Prostate gland (tissue), 2 donors: ENCODE data around the gene PDS5A. TPM values are rescaled to one million over a fixed set of nuclear protein-coding genes. Genes with fewer than 3 reads are reported as not detected.
"Not testable (repeated sequence)": the region's sequence is repeated elsewhere in the genome, so short reads cannot be mapped to it uniquely, and the experiment has no call there.

Experiments
- DNase-seq: peaks from one replicate; pipeline ENCODE4 v3.0.0-alpha.2; 2019; ENCODE audit warnings: low spot score
- H3K27ac ChIP-seq, 2 donors: fragments of 200-600 bp; sonication (generic); 2 replicates each; pipeline ENCODE4 v1.5.1; 2017 to 2019
- H3K27me3 ChIP-seq: fragments of 200-600 bp; sonication (generic); replicated peaks from 2 replicates; pipeline ENCODE4 v1.5.1; 2019; ENCODE audit not compliant: insufficient read depth
- H3K36me3 ChIP-seq, 2 donors: fragments of 200-600 bp; sonication (generic); 1 replicate in 1 of 2; 2 replicates in 1 of 2; pipeline versions ENCODE4 v1.5.1 to v1.8.1; 2017 to 2019
- H3K4me1 ChIP-seq: fragments of 200-600 bp; sonication (generic); replicated peaks from 2 replicates; pipeline ENCODE4 v1.5.1; 2019
- H3K4me3 ChIP-seq, 2 donors: fragments of 200-600 bp; sonication (generic); 2 replicates each; pipeline ENCODE4 v1.5.1; 2017 to 2019
- H3K9me3 ChIP-seq: fragments of 200-600 bp; sonication (generic); 2 replicates; pipeline ENCODE4 v1.5.1; 2017
- POLR2A ChIP-seq: fragments of 450-650 bp; IDR thresholded peaks from one replicate; pipeline ENCODE4 v1.6.1; 2016; ENCODE audit warnings: antibody characterized with exemption, mild to moderate bottlenecking
- POLR2AphosphoS5 ChIP-seq: sonication (generic); formaldehyde crosslinking; IDR thresholded peaks from one replicate; pipeline ENCODE4 v1.6.1; 2017; ENCODE audit warnings: antibody characterized with exemption
- WGBS: methylation state at CpG from one replicate; pipeline ENCODE4 v1.1.5; 2018; 5-methylcytosine and 5-hydroxymethylcytosine counted together
- intact Hi-C: fragments of 100-400 bp; cut with DNase I; formaldehyde crosslinking; loops from one replicate; pipeline ENCODE4 v1.14.2; 2022
- total RNA-seq, 2 donors: library from RNA; depleted of rRNA; stranded (reverse); fragments of >200 nt; gene quantifications; one replicate each; pipeline ENCODE4 v1.1.0, GENCODE V29; 2016
- TF ChIP-seq, protein P1 (sequence below), 4 experiments: fragments of 200-600 bp in 2 of 4; fragments of 450-650 bp in 2 of 4; sonication (generic) in 2 of 4; IDR thresholded peaks; 1 replicate in 3 of 4; 2 replicates in 1 of 4; pipeline ENCODE4 v1.5.1; 2016 to 2019; ENCODE audit warnings: antibody characterized with exemption in 4 of 4, mild to moderate bottlenecking in 2 of 4, moderate library complexity in 2 of 4

Gene PDS5A
- total RNA-seq, 2 donors from 2014 or later = 55.7 to 57.0 TPM

DNA sequence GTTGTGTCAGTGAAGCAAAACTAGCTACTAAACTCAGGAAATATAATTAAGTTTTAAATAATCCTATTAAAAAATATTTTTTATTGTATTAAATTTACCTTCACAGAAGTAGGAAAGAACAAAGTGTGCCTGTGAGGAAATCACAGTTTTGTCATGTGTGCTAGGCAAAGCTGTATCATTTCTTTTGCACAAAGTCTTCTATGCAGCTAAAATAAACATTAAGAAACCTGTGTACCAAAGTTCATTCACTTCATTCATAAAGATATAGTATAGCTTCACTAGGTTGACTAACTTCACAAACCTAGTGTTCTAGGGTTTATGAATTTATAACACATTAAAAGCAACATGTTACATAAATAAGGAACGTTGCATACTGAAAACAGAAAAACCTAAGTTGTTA, 131.0 kb downstream of the PDS5A start:
- H3K4me3 ChIP-seq = no peak overlapping the region
- WGBS = 77% methylated on average over 1 of the region's 1 CpG
- H3K27ac ChIP-seq = no peak overlapping the region
- intact Hi-C loops = loop anchor here (10.0 kb wide), 1 partner anchor 128 kb away; the partner anchor contains the start of gene PDS5A
- DNase-seq = no peak
- H3K9me3 ChIP-seq = no peaks in the 10 kb centered on the region
- H3K4me1 ChIP-seq = no peaks in the 10 kb centered on the region
- TF ChIP-seq, protein P1, sequence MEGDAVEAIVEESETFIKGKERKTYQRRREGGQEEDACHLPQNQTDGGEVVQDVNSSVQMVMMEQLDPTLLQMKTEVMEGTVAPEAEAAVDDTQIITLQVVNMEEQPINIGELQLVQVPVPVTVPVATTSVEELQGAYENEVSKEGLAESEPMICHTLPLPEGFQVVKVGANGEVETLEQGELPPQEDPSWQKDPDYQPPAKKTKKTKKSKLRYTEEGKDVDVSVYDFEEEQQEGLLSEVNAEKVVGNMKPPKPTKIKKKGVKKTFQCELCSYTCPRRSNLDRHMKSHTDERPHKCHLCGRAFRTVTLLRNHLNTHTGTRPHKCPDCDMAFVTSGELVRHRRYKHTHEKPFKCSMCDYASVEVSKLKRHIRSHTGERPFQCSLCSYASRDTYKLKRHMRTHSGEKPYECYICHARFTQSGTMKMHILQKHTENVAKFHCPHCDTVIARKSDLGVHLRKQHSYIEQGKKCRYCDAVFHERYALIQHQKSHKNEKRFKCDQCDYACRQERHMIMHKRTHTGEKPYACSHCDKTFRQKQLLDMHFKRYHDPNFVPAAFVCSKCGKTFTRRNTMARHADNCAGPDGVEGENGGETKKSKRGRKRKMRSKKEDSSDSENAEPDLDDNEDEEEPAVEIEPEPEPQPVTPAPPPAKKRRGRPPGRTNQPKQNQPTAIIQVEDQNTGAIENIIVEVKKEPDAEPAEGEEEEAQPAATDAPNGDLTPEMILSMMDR (IDR thresholded peaks at IDR 0.05) = no peak
- no peak for TF ChIP-seq POLR2A
- no peak for TF ChIP-seq POLR2AphosphoS5
- no peaks in the 10 kb centered on the region for H3K27me3 ChIP-seq
- H3K36me3 ChIP-seq = no peaks in the 10 kb centered on the region

DNA sequence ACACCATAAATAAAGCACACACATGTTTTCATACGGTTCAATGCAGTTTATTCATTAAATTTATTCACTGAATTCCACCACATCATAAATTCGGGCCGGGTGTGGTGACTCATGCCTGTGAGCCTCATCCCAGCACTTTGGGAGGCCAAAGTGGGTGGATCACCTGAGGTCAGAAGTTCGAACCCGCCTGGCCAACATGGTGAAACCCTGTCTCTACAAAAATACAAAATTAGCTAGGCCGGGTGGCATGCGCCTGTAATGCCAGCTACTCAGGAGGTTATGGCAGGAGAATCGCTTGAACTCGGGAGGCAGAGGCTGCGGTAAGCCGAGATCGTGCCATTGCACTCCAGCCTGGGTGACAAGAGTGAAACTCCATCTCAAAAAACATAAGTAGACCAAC, 131.6 kb downstream of the PDS5A start:
- TF ChIP-seq POLR2A (no peak), POLR2AphosphoS5 (no peak)
- H3K36me3 ChIP-seq = no peaks in the 10 kb centered on the region
- no peak for DNase-seq
- intact Hi-C loops = loop anchor here (10.0 kb wide), 1 partner anchor 129 kb away; the partner anchor contains the start of gene PDS5A
- no peaks in the 10 kb centered on the region for H3K9me3 ChIP-seq
- H3K4me3 ChIP-seq = no peak overlapping the region
- no peaks in the 10 kb centered on the region for H3K4me1 ChIP-seq
- H3K27me3 ChIP-seq = no peaks in the 10 kb centered on the region
- WGBS = 83% methylated on average over 12 of the region's 12 CpGs
- no peak overlapping the region for H3K27ac ChIP-seq

DNA sequence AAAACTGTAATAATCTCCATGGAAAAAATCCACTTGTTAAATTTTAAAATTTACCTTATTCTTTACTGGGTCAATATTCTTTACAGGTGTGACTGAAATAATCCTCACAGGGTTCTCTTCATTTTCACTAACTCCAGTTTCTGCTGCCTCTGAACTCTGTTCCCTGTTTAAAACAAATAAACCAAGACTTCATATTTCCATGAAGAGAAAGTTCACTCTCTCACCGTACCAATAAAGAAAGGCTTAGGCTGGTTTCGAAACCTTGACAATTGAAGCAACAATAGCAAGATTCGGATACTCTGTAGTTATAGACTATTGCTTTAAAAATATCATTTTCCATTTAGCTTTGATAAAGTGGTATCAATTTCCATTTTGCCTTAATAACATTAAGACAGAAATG, 135.8 kb downstream of the PDS5A start:
- Histone ChIP-seq H3K9me3 (no peaks in the 10 kb centered on the region), H3K4me3 (no peak overlapping the region), H3K27ac (no peak overlapping the region), H3K4me1 (no peaks in the 10 kb centered on the region), H3K36me3 (peaks cover 0 to 2% of the 10 kb centered on the region in 2 donors), H3K27me3 (no peaks in the 10 kb centered on the region)
- intact Hi-C loops = loop anchor here (10.0 kb wide), 1 partner anchor 133 kb away; the partner anchor contains the start of gene PDS5A
- 89% methylated on average over 3 of the region's 3 CpGs for WGBS
- DNase-seq = no peak
- TF ChIP-seq POLR2A (no peak), POLR2AphosphoS5 (no peak)
- TF ChIP-seq, protein P1 (IDR thresholded peaks at IDR 0.05) = no peak

DNA sequence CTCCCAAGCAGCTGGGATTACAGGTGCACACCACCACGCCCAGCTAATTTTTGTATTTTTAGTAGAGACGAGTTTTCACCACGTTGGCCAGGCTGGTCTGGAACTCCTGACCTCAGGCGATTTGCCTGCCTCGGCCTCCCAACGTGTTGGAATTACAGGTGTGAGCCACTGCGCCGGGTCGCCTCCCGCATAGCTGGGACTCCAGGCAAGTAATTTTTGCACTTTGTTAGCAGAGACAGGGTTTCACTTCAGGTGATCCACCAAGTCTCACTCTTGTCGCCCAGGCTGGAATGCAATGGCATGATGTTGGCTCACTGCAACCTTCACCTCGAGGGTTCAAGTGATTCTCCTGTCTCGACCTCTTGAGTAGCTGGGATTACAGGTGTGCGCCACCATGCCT, 137.2 kb downstream of the PDS5A start:
- not testable (repeated sequence) for H3K36me3 ChIP-seq
- intact Hi-C loops = loop anchor here (10.0 kb wide), 1 partner anchor 134 kb away; the partner anchor contains the start of gene PDS5A

DNA sequence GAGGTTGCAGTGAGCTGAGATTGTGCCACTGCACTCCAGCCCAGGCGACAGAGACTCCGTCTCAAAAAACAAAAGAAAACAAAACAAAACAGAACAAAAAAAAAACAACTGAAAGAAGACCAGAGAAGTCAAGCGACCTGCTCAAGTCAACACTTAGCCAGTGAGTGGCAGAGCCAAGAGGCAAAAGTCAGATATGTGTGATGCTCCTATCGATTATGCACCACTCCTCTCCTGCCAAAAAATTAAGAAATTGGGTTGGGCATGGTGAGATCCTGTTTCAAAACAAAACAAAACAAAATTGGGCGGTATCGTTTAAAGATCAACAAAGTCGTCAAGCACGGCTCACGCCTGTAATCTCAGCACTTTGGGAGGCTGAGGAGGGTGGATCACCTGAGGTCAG, 137.7 kb downstream of the PDS5A start:
- 93% methylated on average over 9 of the region's 9 CpGs for WGBS
- Histone ChIP-seq H3K36me3 (peaks cover 0 to 2% of the 10 kb centered on the region in 2 donors), H3K27ac (no peak overlapping the region), H3K27me3 (no peaks in the 10 kb centered on the region), H3K4me3 (no peak overlapping the region), H3K9me3 (no peaks in the 10 kb centered on the region), H3K4me1 (no peaks in the 10 kb centered on the region)
- DNase-seq = no peak
- TF ChIP-seq POLR2AphosphoS5 (no peak), POLR2A (no peak)
- TF ChIP-seq, protein P1 (IDR thresholded peaks at IDR 0.05) = no peak
- intact Hi-C loops = loop anchor here (10.0 kb wide), 1 partner anchor 135 kb away; the partner anchor contains the start of gene PDS5A

More for the DNA sequence above, 137.2 kb downstream of the PDS5A start:
- H3K27ac ChIP-seq, H3K4me3 ChIP-seq, DNase-seq, H3K9me3 ChIP-seq, H3K4me1 ChIP-seq, H3K27me3 ChIP-seq: not testable (repeated sequence)
- 89% methylated on average over 14 of the region's 14 CpGs for WGBS

DNA sequence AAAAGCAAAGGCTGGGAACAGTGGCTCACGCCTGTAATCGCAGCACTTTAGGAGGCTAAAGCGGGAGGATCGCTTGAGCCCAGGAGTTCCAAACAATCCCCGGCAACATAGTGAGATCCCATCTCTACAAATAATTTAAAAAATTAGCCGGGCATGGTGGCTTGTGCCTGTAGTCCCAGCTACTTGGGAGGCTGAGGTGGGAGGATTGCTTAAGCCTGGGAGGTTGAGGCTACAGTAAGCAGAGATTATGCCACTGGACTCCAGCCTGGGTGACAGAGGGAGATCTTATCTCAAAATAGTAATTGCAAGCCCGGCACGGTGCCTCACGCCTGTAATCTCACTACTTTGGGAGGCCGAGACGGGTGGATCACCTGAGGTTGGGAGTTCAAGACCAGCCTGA, 139.3 kb downstream of the PDS5A start:
- intact Hi-C loops, H3K36me3 ChIP-seq, DNase-seq: not testable (repeated sequence)

More for the DNA sequence above, 139.3 kb downstream of the PDS5A start:
- not testable (repeated sequence) for H3K27me3 ChIP-seq, H3K9me3 ChIP-seq, H3K27ac ChIP-seq, H3K4me3 ChIP-seq, H3K4me1 ChIP-seq
- 95% methylated on average over 11 of the region's 11 CpGs for WGBS
